Trophoblast cell (in vitro differentiated cells and primary cell): ENCODE measurements around the gene RAMACL.

ENCODE experiments used
- DNase-seq, 2 donors: peaks; one replicate each; pipeline ENCODE4 v3.0.0-alpha.2; 2016
- H2AFZ ChIP-seq: 2 replicates; pipeline ENCODE4 v1.6.1; 2013; ENCODE audit warnings: low read length, moderate library complexity, mild to moderate bottlenecking; ENCODE audit not compliant: insufficient read depth, poor library complexity
- H2AK5ac ChIP-seq: 2 replicates; pipeline ENCODE4 v1.6.1; 2013; ENCODE audit warnings: mild to moderate bottlenecking, low read length
- H2BK120ac ChIP-seq: 2 replicates; pipeline ENCODE4 v1.6.1; 2013; ENCODE audit warnings: low read length, mild to moderate bottlenecking, moderate library complexity; ENCODE audit not compliant: insufficient read depth, poor library complexity
- H2BK12ac ChIP-seq: 2 replicates; pipeline ENCODE4 v1.6.1; 2013; ENCODE audit warnings: mild to moderate bottlenecking, low read length, moderate library complexity
- H2BK5ac ChIP-seq: 2 replicates; pipeline ENCODE4 v1.6.1; 2013; ENCODE audit warnings: low read length, low read depth, moderate library complexity, mild to moderate bottlenecking; ENCODE audit not compliant: poor library complexity
- H3K14ac ChIP-seq: 2 replicates; pipeline ENCODE4 v1.6.1; 2013; ENCODE audit warnings: mild to moderate bottlenecking, low read length
- H3K18ac ChIP-seq: 2 replicates; pipeline ENCODE4 v1.6.1; 2013; ENCODE audit warnings: mild to moderate bottlenecking, low read length
- H3K23ac ChIP-seq: 2 replicates; pipeline ENCODE4 v1.6.1; 2013; ENCODE audit warnings: low read length
- H3K27ac ChIP-seq: 2 replicates; pipeline ENCODE4 v1.5.1; 2013; ENCODE audit warnings: low read depth, mild to moderate bottlenecking, inconsistent platforms, low read length, moderate library complexity
- H3K27me3 ChIP-seq: 2 replicates; pipeline ENCODE4 v1.6.1; 2013; ENCODE audit warnings: inconsistent platforms, mild to moderate bottlenecking, low read length, moderate library complexity; ENCODE audit not compliant: insufficient read depth
- H3K36me3 ChIP-seq, 2 experiments: 1 replicate in 1 of 2; 2 replicates in 1 of 2; pipeline ENCODE4 v1.6.1; 2013; ENCODE audit warnings: low read length in 2 of 2, mild to moderate bottlenecking in 2 of 2, moderate library complexity in 1 of 2; ENCODE audit not compliant: insufficient read depth in 2 of 2, control insufficient read depth in 1 of 2
- H3K4ac ChIP-seq: 2 replicates; pipeline ENCODE4 v1.6.1; 2013; ENCODE audit warnings: low read depth, mild to moderate bottlenecking, low read length, moderate library complexity
- H3K4me1 ChIP-seq, 2 experiments: 1 replicate in 1 of 2; 2 replicates in 1 of 2; pipeline ENCODE4 v1.6.1; 2013; ENCODE audit warnings: low read length in 2 of 2, mild to moderate bottlenecking in 2 of 2, moderate library complexity in 1 of 2; ENCODE audit not compliant: insufficient read depth in 2 of 2, control insufficient read depth in 1 of 2
- H3K4me2 ChIP-seq: 2 replicates; pipeline ENCODE4 v1.6.1; 2013; ENCODE audit warnings: inconsistent platforms, mild to moderate bottlenecking, low read length, moderate library complexity
- H3K4me3 ChIP-seq: 2 replicates; pipeline ENCODE4 v1.5.1; 2013; ENCODE audit warnings: mild to moderate bottlenecking, low read depth, low read length, inconsistent platforms
- H3K79me1 ChIP-seq: one replicate; pipeline ENCODE4 v1.6.1; 2013; ENCODE audit warnings: low read length
- H3K79me2 ChIP-seq: 2 replicates; pipeline ENCODE4 v1.6.1; 2013; ENCODE audit warnings: low read length, mild to moderate bottlenecking; ENCODE audit not compliant: control insufficient read depth, insufficient read depth, poor library complexity
- H3K9ac ChIP-seq: 2 replicates; pipeline ENCODE4 v1.6.1; 2013; ENCODE audit warnings: mild to moderate bottlenecking, low read length
- H3K9me3 ChIP-seq: 2 replicates; pipeline ENCODE4 v1.6.1; 2013; ENCODE audit warnings: low read depth, mild to moderate bottlenecking, control low read depth, inconsistent platforms, low read length; ENCODE audit not compliant: insufficient read depth
- H4K12ac ChIP-seq: 2 replicates; pipeline ENCODE4 v1.6.1; 2013; ENCODE audit warnings: low read depth, mild to moderate bottlenecking, low read length, moderate library complexity
- H4K8ac ChIP-seq: 2 replicates; pipeline ENCODE4 v1.6.1; 2013; ENCODE audit warnings: low read depth, mild to moderate bottlenecking, low read length, moderate library complexity
- H4K91ac ChIP-seq: one replicate; pipeline ENCODE4 v1.6.1; 2013; ENCODE audit warnings: low read depth, mild to moderate bottlenecking, low read length, moderate library complexity
- WGBS: extraction: QIAGEN DNeasy Blood & Tissue Kit; methylation state at CpG from one replicate; pipeline ENCODE4 v1.1.7; 2013; ENCODE audit warnings: missing lambda C conversion rate; ENCODE audit not compliant: insufficient read length, insufficient coverage; ENCODE audit errors: extremely low coverage; 5-methylcytosine and 5-hydroxymethylcytosine counted together

RAMACL gene

GRCh38 chr6:166546653-166547052 is 39.8 kb downstream of the RAMACL start:
- Histone ChIP-seq H3K4ac (no peak overlapping the region), H2AFZ (no peak overlapping the region)

DNA sequence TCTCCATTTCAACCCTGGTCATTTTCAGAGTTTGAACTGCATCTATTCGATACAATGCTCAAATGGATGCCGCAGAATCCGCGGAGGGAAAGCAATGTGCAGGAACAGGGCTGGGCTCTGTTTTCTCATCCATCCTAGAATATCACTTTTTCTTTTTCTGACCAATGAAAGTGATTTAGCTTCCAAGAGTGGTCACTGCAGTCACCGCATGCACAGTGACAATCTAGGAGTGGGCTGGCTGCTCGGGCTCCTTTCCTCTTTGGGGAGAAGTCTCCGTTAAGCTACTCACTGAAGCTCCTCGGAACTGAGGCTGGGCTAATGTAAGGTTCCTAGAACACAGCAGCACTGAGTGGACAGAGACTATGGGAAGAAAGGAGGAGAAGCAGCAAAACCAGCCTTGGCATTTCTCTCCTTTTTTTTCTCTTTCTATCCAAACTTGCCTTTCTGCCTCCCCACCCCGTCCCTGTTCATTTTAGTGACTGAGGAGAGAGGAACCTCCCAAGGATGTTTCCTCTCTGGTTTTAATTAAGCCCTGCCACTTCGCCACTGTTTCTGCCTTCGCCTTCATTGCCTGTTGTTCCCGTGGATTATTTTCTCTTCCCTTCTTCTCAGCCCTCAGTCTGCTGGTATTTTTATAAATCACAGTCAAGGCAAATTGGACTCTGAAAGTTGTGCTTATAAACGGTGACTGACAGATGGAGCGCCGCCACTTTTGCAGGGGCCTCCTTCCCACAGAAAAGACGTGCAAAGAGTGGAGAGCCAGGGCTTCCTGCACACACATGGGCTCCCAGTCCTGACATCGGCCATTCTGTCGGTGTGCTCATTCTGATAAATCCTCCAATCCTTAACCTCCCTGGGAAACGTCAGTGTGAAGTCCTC is 41.1 kb downstream of the RAMACL start:
- WGBS = no CpG with 5 or more reads among the region's 19 CpGs
- H2BK12ac ChIP-seq = no peak overlapping the region
- H4K8ac ChIP-seq = no peak overlapping the region

More at GRCh38 chr6:166546653-166547052, 39.8 kb downstream of the RAMACL start:
- Histone ChIP-seq H3K14ac (no peak overlapping the region), H3K79me1 (peaks cover 13% of the 10 kb centered on the region), H2BK12ac (no peak overlapping the region), H4K8ac (no peak overlapping the region), H3K9ac (no peak overlapping the region), H4K12ac (no peak overlapping the region), H3K36me3 (peaks cover 0 to 2% of the 10 kb centered on the region in 2 experiments), H3K4me3 (no peak overlapping the region), H2BK120ac (no peak overlapping the region), H3K79me2 (peaks cover 1% of the 10 kb centered on the region), H3K18ac (no peak overlapping the region), H3K27ac (no peak overlapping the region), H3K27me3 (no peaks in the 10 kb centered on the region), H2AK5ac (no peak overlapping the region), H3K4me1 (peaks cover 14 to 21% of the 10 kb centered on the region in 2 experiments), H3K9me3 (no peaks in the 10 kb centered on the region), H4K91ac (no peak overlapping the region), H2BK5ac (no peak overlapping the region), H3K4me2 (no peak overlapping the region), H3K23ac (no peak overlapping the region)
- no CpG with 5 or more reads among the region's 6 CpGs for WGBS
- no peak for DNase-seq

DNA sequence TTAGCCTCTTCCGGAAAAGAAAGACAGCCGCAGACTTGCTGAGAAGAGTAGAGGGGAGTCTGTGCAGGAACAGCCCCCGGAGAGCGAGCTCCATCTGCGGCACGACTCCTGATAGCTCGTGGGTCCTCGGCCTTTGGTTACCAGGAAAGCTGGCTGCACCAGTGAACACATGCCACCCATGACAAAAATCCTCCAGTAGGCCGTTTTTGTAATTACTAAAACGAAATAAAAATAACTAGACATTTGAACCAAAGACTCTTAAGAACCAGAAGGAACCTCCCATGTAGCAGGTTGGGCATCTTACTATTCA is 42.2 kb downstream of the RAMACL start:
- no peaks in the 10 kb centered on the region for H3K36me3 ChIP-seq

More for the DNA sequence above, 41.1 kb downstream of the RAMACL start:
- Histone ChIP-seq H3K18ac (no peak overlapping the region), H3K79me1 (peaks cover 14% of the 10 kb centered on the region), H3K4ac (no peak overlapping the region), H2AK5ac (peak overlapping the region; percentile 49), H4K12ac (no peak overlapping the region), H3K4me1 (peaks cover 19 to 21% of the 10 kb centered on the region in 2 experiments), H4K91ac (peak overlapping the region; percentile 11), H2AFZ (no peak overlapping the region), H3K4me3 (no peak overlapping the region), H3K36me3 (peaks cover 0 to under 1% of the 10 kb centered on the region in 2 experiments), H3K4me2 (no peak overlapping the region), H3K27me3 (no peaks in the 10 kb centered on the region), H3K23ac (no peak overlapping the region), H3K79me2 (peaks cover 1% of the 10 kb centered on the region), H2BK120ac (no peak overlapping the region), H3K14ac (no peak overlapping the region), H3K27ac (no peak overlapping the region), H3K9me3 (no peaks in the 10 kb centered on the region), H3K9ac (no peak overlapping the region), H2BK5ac (peak overlapping the region; percentile 33)
- DNase-seq = no peak

DNA sequence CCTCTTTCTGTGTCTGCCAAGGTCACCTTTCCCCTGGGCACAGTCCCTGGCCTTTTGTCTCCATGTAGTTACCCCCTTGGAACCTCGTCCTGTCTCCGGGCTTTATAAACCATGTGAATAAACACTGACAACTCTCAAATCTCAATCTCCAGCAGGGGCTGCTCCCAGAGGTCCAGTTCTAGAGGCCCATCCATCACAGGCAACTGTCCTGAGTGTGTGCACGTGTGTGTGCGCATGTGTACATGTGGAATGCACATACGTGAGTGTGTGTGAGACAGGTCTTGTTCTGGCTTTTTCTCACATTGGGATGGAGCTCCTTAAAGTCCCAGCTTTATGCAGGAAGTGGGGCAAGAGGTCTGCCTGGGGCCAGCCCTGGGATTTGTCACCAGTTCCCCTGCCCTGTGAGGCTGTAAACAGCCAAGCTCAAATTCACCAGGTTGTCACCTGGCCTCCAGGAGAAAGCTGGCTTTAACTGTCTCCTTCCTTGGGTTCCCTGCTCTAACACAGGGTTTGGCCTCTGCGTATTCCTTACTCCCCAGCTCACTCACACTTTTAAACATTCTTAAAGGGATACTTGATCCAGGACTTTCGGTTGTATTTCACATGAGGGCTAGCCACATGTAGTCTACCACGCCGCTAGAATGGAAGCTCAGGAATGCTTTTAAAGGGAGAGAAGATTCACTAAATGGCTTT is 42.7 kb downstream of the RAMACL start:
- peak overlapping the region; percentile 89 for H2AK5ac ChIP-seq
- H2AFZ ChIP-seq = no peak overlapping the region
- H3K23ac ChIP-seq = no peak overlapping the region
- peak overlapping the region; percentile 51 for H3K14ac ChIP-seq
- peak in 1 of 2 donors; percentile 44 for DNase-seq
- H3K9me3 ChIP-seq = no peaks in the 10 kb centered on the region
- peak overlapping the region; percentile 85 for H4K91ac ChIP-seq
- peak overlapping the region; percentile 89 for H3K27ac ChIP-seq
- peaks cover 1% of the 10 kb centered on the region for H3K79me2 ChIP-seq
- H3K18ac ChIP-seq = peak overlapping the region; percentile 42
- H4K8ac ChIP-seq = peak overlapping the region; percentile 61
- peak overlapping the region; percentile 78 for H2BK12ac ChIP-seq
- no CpG with 5 or more reads among the region's 9 CpGs for WGBS
- H3K9ac ChIP-seq = no peak overlapping the region
- H4K12ac ChIP-seq = no peak overlapping the region
- peaks cover 19 to 21% of the 10 kb centered on the region in 2 experiments for H3K4me1 ChIP-seq
- peak overlapping the region; percentile 89 for H2BK120ac ChIP-seq
- H2BK5ac ChIP-seq = peak overlapping the region; percentile 75
- no peaks in the 10 kb centered on the region for H3K27me3 ChIP-seq
- peaks cover 14% of the 10 kb centered on the region for H3K79me1 ChIP-seq
- H3K4me2 ChIP-seq = peak overlapping the region; percentile 17
- H3K36me3 ChIP-seq = no peaks in the 10 kb centered on the region
- H3K4ac ChIP-seq = no peak overlapping the region
- H3K4me3 ChIP-seq = no peak overlapping the region

More for the DNA sequence above, 42.2 kb downstream of the RAMACL start:
- Histone ChIP-seq H2BK120ac (peak overlapping the region; percentile 91), H4K8ac (peak overlapping the region; percentile 14), H3K79me1 (peaks cover 14% of the 10 kb centered on the region), H3K23ac (no peak overlapping the region), H2AFZ (no peak overlapping the region), H4K91ac (peak overlapping the region; percentile 89), H2BK12ac (peak overlapping the region; percentile 95), H3K18ac (no peak overlapping the region), H2AK5ac (no peak overlapping the region), H3K4me1 (peaks cover 19 to 21% of the 10 kb centered on the region in 2 experiments), H3K27me3 (no peaks in the 10 kb centered on the region), H3K79me2 (peaks cover 1% of the 10 kb centered on the region), H3K9me3 (no peaks in the 10 kb centered on the region), H4K12ac (no peak overlapping the region), H2BK5ac (peak overlapping the region; percentile 89), H3K14ac (peak overlapping the region; percentile 13), H3K4me3 (no peak overlapping the region), H3K9ac (no peak overlapping the region), H3K4me2 (no peak overlapping the region), H3K4ac (no peak overlapping the region), H3K27ac (peak overlapping the region; percentile 89)
- no CpG with 5 or more reads among the region's 10 CpGs for WGBS
- DNase-seq = no peak
